Muscle layer of duodenum (tissue), 2 donors: Measurements from ENCODE around the gene DCC.

Source experiments
- H3K27ac ChIP-seq: one replicate; pipeline ENCODE4 v1.7.0; 2013; ENCODE audit warnings: mild to moderate bottlenecking, low read length
- H3K27me3 ChIP-seq: one replicate; pipeline ENCODE4 v1.7.0; 2013; ENCODE audit warnings: low read depth, mild to moderate bottlenecking, control low read depth, low read length
- H3K36me3 ChIP-seq, 2 donors: one replicate each; pipeline ENCODE4 v1.7.0; 2013; ENCODE audit warnings: low read length in 2 of 2, control low read depth in 1 of 2, mild to moderate bottlenecking in 1 of 2; ENCODE audit not compliant: insufficient read depth in 2 of 2, control insufficient read depth in 1 of 2
- H3K4me1 ChIP-seq, 2 donors: one replicate each; pipeline ENCODE4 v1.7.0; 2013; ENCODE audit warnings: low read length in 2 of 2, mild to moderate bottlenecking in 2 of 2, control low read depth in 1 of 2, moderate library complexity in 1 of 2; ENCODE audit not compliant: insufficient read depth in 2 of 2, control insufficient read depth in 1 of 2
- H3K4me3 ChIP-seq, 2 donors: one replicate each; pipeline ENCODE4 v1.7.0; 2013; ENCODE audit warnings: low read length in 2 of 2, low read depth in 1 of 2, mild to moderate bottlenecking in 1 of 2
- H3K9me3 ChIP-seq, 2 donors: one replicate each; pipeline ENCODE4 v1.7.0; 2013; ENCODE audit warnings: low read length in 2 of 2, control low read depth in 1 of 2, mild to moderate bottlenecking in 1 of 2; ENCODE audit not compliant: control insufficient read depth in 1 of 2
- donor health status: healthy.

DCC gene

GRCh38 chr18:52701219-52701935, 361.4 kb downstream of the DCC start:
- H3K27ac ChIP-seq: no peak overlapping the region
- no peaks in the 10 kb centered on the region for H3K27me3 ChIP-seq
- no peak overlapping the region for H3K4me3 ChIP-seq
- H3K36me3 ChIP-seq: no peaks in the 10 kb centered on the region
- H3K4me1 ChIP-seq: no peaks in the 10 kb centered on the region
- H3K9me3 ChIP-seq: no peaks in the 10 kb centered on the region

GRCh38 chr18:52715421-52715820, 375.4 kb downstream of the DCC start:
- Histone ChIP-seq H3K4me1 (no peaks in the 10 kb centered on the region), H3K4me3 (no peak overlapping the region), H3K27me3 (no peaks in the 10 kb centered on the region), H3K9me3 (no peaks in the 10 kb centered on the region), H3K36me3 (no peaks in the 10 kb centered on the region), H3K27ac (no peak overlapping the region)

- H3K27me3 ChIP-seq: no peaks in the 10 kb centered on the region
- H3K9me3 ChIP-seq: no peaks in the 10 kb centered on the region
- no peak overlapping the region for H3K4me3 ChIP-seq
- H3K36me3 ChIP-seq: no peaks in the 10 kb centered on the region
- no peaks in the 10 kb centered on the region for H3K4me1 ChIP-seq
- no peak overlapping the region for H3K27ac ChIP-seq
These were observed 376.0 kb downstream of the DCC start for GRCh38 chr18:52715991-52716390.

GRCh38 chr18:52716973-52717372, 377.0 kb downstream of the DCC start:
- Histone ChIP-seq H3K36me3 (no peaks in the 10 kb centered on the region), H3K27ac (no peak overlapping the region), H3K4me3 (no peak overlapping the region), H3K27me3 (no peaks in the 10 kb centered on the region), H3K4me1 (no peaks in the 10 kb centered on the region), H3K9me3 (no peaks in the 10 kb centered on the region)

GRCh38 chr18:52722904-52723303, 382.9 kb downstream of the DCC start:
- Histone ChIP-seq H3K9me3 (no peaks in the 10 kb centered on the region), H3K27ac (no peak overlapping the region), H3K27me3 (no peaks in the 10 kb centered on the region), H3K36me3 (no peaks in the 10 kb centered on the region), H3K4me3 (no peak overlapping the region), H3K4me1 (no peaks in the 10 kb centered on the region)

- Histone ChIP-seq H3K4me3 (no peak overlapping the region), H3K9me3 (no peaks in the 10 kb centered on the region)
These were observed 383.6 kb downstream of the DCC start for GRCh38 chr18:52723550-52723970.

GRCh38 chr18:52730972-52731619, 391.1 kb downstream of the DCC start:
- no peaks in the 10 kb centered on the region for H3K4me1 ChIP-seq

More at GRCh38 chr18:52723550-52723970, 383.6 kb downstream of the DCC start:
- no peaks in the 10 kb centered on the region for H3K27me3 ChIP-seq
- no peaks in the 10 kb centered on the region for H3K36me3 ChIP-seq
- H3K4me1 ChIP-seq: no peaks in the 10 kb centered on the region
- no peak overlapping the region for H3K27ac ChIP-seq

GRCh38 chr18:52738946-52739345, 398.9 kb downstream of the DCC start:
- no peak overlapping the region for H3K27ac ChIP-seq
- H3K9me3 ChIP-seq: no peaks in the 10 kb centered on the region
- no peaks in the 10 kb centered on the region for H3K4me1 ChIP-seq
- H3K36me3 ChIP-seq: no peaks in the 10 kb centered on the region
- no peaks in the 10 kb centered on the region for H3K27me3 ChIP-seq
- no peak overlapping the region for H3K4me3 ChIP-seq

More at GRCh38 chr18:52730972-52731619, 391.1 kb downstream of the DCC start:
- Histone ChIP-seq H3K36me3 (no peaks in the 10 kb centered on the region), H3K27ac (no peak overlapping the region), H3K4me3 (no peak overlapping the region), H3K27me3 (no peaks in the 10 kb centered on the region), H3K9me3 (no peaks in the 10 kb centered on the region)

- Histone ChIP-seq H3K4me1 (no peaks in the 10 kb centered on the region), H3K27ac (no peak overlapping the region), H3K27me3 (no peaks in the 10 kb centered on the region), H3K9me3 (peaks cover 0 to 5% of the 10 kb centered on the region in 2 donors), H3K4me3 (no peak overlapping the region), H3K36me3 (no peaks in the 10 kb centered on the region)
These were observed 407.0 kb downstream of the DCC start for GRCh38 chr18:52746986-52747385.

- Histone ChIP-seq H3K4me1 (no peaks in the 10 kb centered on the region), H3K36me3 (no peaks in the 10 kb centered on the region), H3K9me3 (peaks cover 0 to 5% of the 10 kb centered on the region in 2 donors), H3K27me3 (no peaks in the 10 kb centered on the region), H3K27ac (no peak overlapping the region), H3K4me3 (no peak overlapping the region)
These were observed 407.9 kb downstream of the DCC start for GRCh38 chr18:52747869-52748268.

- H3K36me3 ChIP-seq: no peaks in the 10 kb centered on the region
- H3K9me3 ChIP-seq: peaks cover 0 to 5% of the 10 kb centered on the region in 2 donors
- H3K4me1 ChIP-seq: no peaks in the 10 kb centered on the region
- H3K27me3 ChIP-seq: no peaks in the 10 kb centered on the region
- no peak overlapping the region for H3K4me3 ChIP-seq
- no peak overlapping the region for H3K27ac ChIP-seq
These were observed 408.3 kb downstream of the DCC start for GRCh38 chr18:52748343-52748742.
